Hepatocyte (in vitro differentiated cells): ENCODE data around the gene ZNF689. TPM values are rescaled to one million over a fixed set of nuclear protein-coding genes. Genes with fewer than 3 reads are reported as not detected.
A peak's percentile ranks its signal among the peaks of the same experiment; 100 is the strongest.

Source experiments
- DNase-seq: peaks from one replicate; pipeline ENCODE4 v3.0.0-alpha.2; 2016; ENCODE audit warnings: low spot score
- H2AFZ ChIP-seq: fragments of 200-600 bp; sonication (generic); 2 replicates; pipeline ENCODE4 v1.6.0; 2016; ENCODE audit warnings: antibody characterized with exemption, mild to moderate bottlenecking
- H3K27ac ChIP-seq: fragments of 200-600 bp; sonication (generic); 2 replicates; pipeline ENCODE4 v1.5.1; 2016; ENCODE audit warnings: mild to moderate bottlenecking
- H3K27me3 ChIP-seq: fragments of 200-600 bp; sonication (generic); 2 replicates; pipeline ENCODE4 v1.6.1; 2016
- H3K36me3 ChIP-seq: fragments of 200-600 bp; sonication (generic); replicated peaks from 2 replicates; pipeline ENCODE4 v1.5.1; 2016; ENCODE audit warnings: low read depth; ENCODE audit not compliant: insufficient read depth
- H3K4me1 ChIP-seq: fragments of 200-600 bp; sonication (generic); 2 replicates; pipeline ENCODE4 v1.5.1; 2016; ENCODE audit warnings: mild to moderate bottlenecking, moderate library complexity; ENCODE audit not compliant: insufficient read depth
- H3K4me2 ChIP-seq: fragments of 200-600 bp; sonication (generic); 2 replicates; pipeline ENCODE4 v1.6.0; 2016
- H3K4me3 ChIP-seq: fragments of 200-600 bp; sonication (generic); 2 replicates; pipeline ENCODE4 v1.5.1; 2016; ENCODE audit warnings: mild to moderate bottlenecking
- H3K79me2 ChIP-seq: fragments of 200-600 bp; sonication (generic); 2 replicates; pipeline ENCODE4 v1.6.0; 2017; ENCODE audit warnings: mild to moderate bottlenecking
- H3K9me2 ChIP-seq: fragments of 200-600 bp; sonication (generic); replicated peaks from 2 replicates; pipeline ENCODE4 v1.6.0; 2017; ENCODE audit warnings: mild to moderate bottlenecking; ENCODE audit not compliant: insufficient read depth
- H3K9me3 ChIP-seq: fragments of 200-600 bp; sonication (generic); 2 replicates; pipeline ENCODE4 v1.5.1; 2016; ENCODE audit warnings: low read depth, mild to moderate bottlenecking
- H4K20me1 ChIP-seq: fragments of 200-600 bp; sonication (generic); 2 replicates; pipeline ENCODE4 v1.6.0; 2016; ENCODE audit warnings: mild to moderate bottlenecking; ENCODE audit not compliant: insufficient read depth, poor library complexity, severe bottlenecking
- CTCF ChIP-seq: fragments of 200-600 bp; sonication (generic); IDR thresholded peaks from 2 replicates; pipeline ENCODE4 v1.5.1; 2016; ENCODE audit warnings: antibody characterized with exemption, mild to moderate bottlenecking; ENCODE audit not compliant: poor library complexity
- EZH2 ChIP-seq: fragments of 200-600 bp; sonication (generic); IDR thresholded peaks from 2 replicates; pipeline ENCODE4 v1.6.1; 2016; ENCODE audit warnings: antibody characterized with exemption, mild to moderate bottlenecking, borderline replicate concordance
- EZH2phosphoT487 ChIP-seq: fragments of 200-600 bp; sonication (generic); IDR thresholded peaks from one replicate; pipeline ENCODE4 v1.6.1; 2018; ENCODE audit warnings: antibody characterized with exemption, mild to moderate bottlenecking, low read depth, moderate library complexity; ENCODE audit not compliant: unreplicated experiment, severe bottlenecking
- WGBS: methylation state at CpG from one replicate; pipeline ENCODE4 v1.1.6; 2016; ENCODE audit warnings: low lambda C conversion rate; ENCODE audit errors: missing lambda C conversion rate; 5-methylcytosine and 5-hydroxymethylcytosine counted together
- polyA plus RNA-seq: library from polyadenylated mRNA; unstranded; fragments of >200 nt; fragmentation: Nextera tagmentation; extraction: Ambion mirVana; gene quantifications from 2 replicates; pipeline ENCODE4 v1.2.1, GENCODE V29; 2016
- total RNA-seq: library from RNA; depleted of rRNA; stranded (reverse); fragments of >200 nt; gene quantifications from 2 replicates; pipeline ENCODE4 v1.2.3, GENCODE V29; 2014

The ZNF689 gene
- total and polyA plus RNA-seq, 2 experiments from 2014 or later, result 8.0 to 8.7 TPM

DNA sequence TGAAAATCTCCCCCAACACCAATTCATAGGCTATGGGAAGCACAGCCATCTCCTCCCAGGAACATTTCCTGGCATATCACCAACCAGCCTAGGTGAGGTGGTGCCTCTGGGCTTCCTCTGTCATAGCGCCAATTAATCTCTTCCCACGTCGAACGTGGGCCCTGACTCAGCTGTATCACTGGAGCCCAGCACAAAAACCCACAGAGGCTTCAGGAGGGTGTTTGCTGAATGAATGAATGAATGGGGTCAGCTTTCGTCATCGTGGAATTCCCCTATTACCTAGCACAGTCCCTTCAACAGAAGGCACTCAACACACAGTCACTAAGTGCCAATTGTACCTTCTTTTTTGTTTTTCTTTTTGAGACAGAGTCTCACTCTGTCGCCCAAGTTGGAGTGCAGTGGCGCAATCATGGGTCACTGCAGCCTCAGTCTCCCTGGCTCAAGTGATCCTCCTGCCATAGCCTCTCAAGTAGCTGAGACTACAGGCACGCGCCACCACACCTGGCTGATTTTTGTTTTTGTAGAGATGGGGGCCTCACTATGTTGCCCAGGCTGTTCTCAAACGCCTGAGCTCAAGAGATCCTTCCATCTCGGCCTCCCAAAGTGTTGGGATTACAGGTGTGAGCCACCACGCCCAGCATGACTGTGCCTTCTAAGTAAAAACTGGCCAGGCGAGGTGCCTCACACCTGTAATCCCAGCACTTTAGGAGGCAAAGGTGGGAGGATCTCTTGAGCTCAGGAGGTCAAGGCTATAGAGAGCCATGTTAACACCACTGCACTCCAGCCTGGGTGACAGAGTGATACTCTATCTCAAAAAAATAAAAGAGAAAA lies 42.8 kb downstream of the ZNF689 start:
- Histone ChIP-seq H3K27ac (peak overlapping the region; percentile 7), H3K4me3 (no peak overlapping the region), H3K36me3 (no peaks in the 10 kb centered on the region), H2AFZ (no peak overlapping the region), H3K4me2 (no peak overlapping the region), H3K9me3 (no peaks in the 10 kb centered on the region), H3K9me2 (no peaks in the 10 kb centered on the region), H4K20me1 (no peaks in the 10 kb centered on the region), H3K27me3 (no peaks in the 10 kb centered on the region), H3K4me1 (peaks cover 11% of the 10 kb centered on the region), H3K79me2 (peaks cover 11% of the 10 kb centered on the region)
- TF ChIP-seq CTCF, result no peak
- TF ChIP-seq EZH2phosphoT487, result no peak
- TF ChIP-seq EZH2, result no peak
- 94% methylated on average over 14 of the region's 14 CpGs for WGBS
- DNase-seq, result no peak

DNA sequence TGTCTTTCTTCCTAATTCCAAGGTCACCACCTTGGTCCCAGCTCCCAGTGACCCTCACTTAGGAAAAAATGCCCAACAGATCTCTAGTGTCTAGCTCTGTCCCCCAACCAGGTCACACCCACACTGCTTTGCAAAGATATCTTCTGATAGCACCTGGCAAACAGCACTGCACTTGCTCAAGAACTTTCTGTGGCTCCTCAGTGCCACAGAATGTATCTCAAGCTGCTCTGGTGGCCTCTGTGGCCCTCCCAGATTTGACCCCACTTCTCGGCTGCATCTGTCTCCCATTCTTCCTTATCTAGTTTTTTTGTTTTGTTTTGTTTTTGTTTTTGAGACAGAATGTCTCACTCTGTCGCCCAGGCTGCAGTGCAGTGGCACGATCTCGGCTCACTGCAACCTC lies 43.7 kb downstream of the ZNF689 start:
- Histone ChIP-seq H3K36me3 (no peaks in the 10 kb centered on the region), H3K4me1 (peaks cover 11% of the 10 kb centered on the region), H3K9me2 (no peaks in the 10 kb centered on the region), H3K4me3 (no peak overlapping the region), H3K27ac (no peak overlapping the region), H4K20me1 (no peaks in the 10 kb centered on the region), H3K4me2 (no peak overlapping the region), H2AFZ (no peak overlapping the region), H3K79me2 (peaks cover 11% of the 10 kb centered on the region), H3K9me3 (no peaks in the 10 kb centered on the region), H3K27me3 (no peaks in the 10 kb centered on the region)
- TF ChIP-seq CTCF, result no peak
- TF ChIP-seq EZH2, result no peak
- TF ChIP-seq EZH2phosphoT487, result no peak
- no peak for DNase-seq
- WGBS, result 93% methylated on average over 4 of the region's 4 CpGs

DNA sequence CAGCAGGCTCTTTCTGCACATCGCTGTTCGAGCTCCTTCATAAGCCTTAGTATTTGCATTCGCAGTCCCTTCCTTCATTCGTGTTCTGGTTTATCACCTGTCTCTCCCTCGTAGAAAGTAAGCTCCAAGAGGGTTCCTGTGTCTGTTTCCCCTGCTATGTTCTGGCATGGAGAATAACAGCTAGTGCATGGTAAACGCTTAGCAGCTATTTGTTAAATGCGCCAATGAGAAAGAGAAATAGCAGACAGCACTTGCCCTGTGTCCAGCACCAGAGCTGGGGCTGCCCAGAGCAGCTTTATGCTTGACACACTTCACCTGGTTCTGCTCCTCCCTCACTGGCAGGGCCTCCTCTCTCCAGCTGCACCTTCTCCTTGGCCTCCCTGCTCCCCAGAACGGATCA lies 44.2 kb downstream of the ZNF689 start:
- H3K4me3 ChIP-seq, result no peak overlapping the region
- H3K9me3 ChIP-seq, result no peaks in the 10 kb centered on the region
- H3K79me2 ChIP-seq, result peaks cover 11% of the 10 kb centered on the region
- no peaks in the 10 kb centered on the region for H3K9me2 ChIP-seq
- no peak overlapping the region for H2AFZ ChIP-seq
- no peak for TF ChIP-seq EZH2phosphoT487
- TF ChIP-seq CTCF, result no peak
- no peak for TF ChIP-seq EZH2
- H3K27ac ChIP-seq, result no peak overlapping the region
- H4K20me1 ChIP-seq, result no peaks in the 10 kb centered on the region
- H3K27me3 ChIP-seq, result no peaks in the 10 kb centered on the region
- no peaks in the 10 kb centered on the region for H3K36me3 ChIP-seq
- no peak overlapping the region for H3K4me2 ChIP-seq
- 88% methylated on average over 8 of the region's 8 CpGs for WGBS
- peaks cover 10% of the 10 kb centered on the region for H3K4me1 ChIP-seq
- no peak for DNase-seq
